GM18502 (cell line): Measurements from ENCODE around the gene GNAQ.
"Not testable (repeated sequence)": the region's sequence is repeated elsewhere in the genome, so short reads cannot be mapped to it uniquely, and the experiment has no call there.

ENCODE experiments used
- ATAC-seq: cut with Tn5 transposase; IDR thresholded peaks from one replicate; pipeline ENCODE4 v1.9.1; 2021; ENCODE audit warnings: mild to moderate bottlenecking; ENCODE audit not compliant: unreplicated experiment, poor library complexity

Gene GNAQ

GRCh38 chr9:77764894-77765780, 266.5 kb downstream of the GNAQ start:
- no peak for ATAC-seq

GRCh38 chr9:77763566-77763965, 268.0 kb downstream of the GNAQ start:
- no peak for ATAC-seq

GRCh38 chr9:77760919-77761318, 270.7 kb downstream of the GNAQ start:
- ATAC-seq: not testable (repeated sequence)

GRCh38 chr9:77759391-77759790, 272.2 kb downstream of the GNAQ start:
- no peak for ATAC-seq

- no peak for ATAC-seq
Measured at GRCh38 chr9:77756449-77756848, 275.2 kb downstream of the GNAQ start.

GRCh38 chr9:77753180-77753579, 278.4 kb downstream of the GNAQ start:
- ATAC-seq: no peak

GRCh38 chr9:77752554-77752953, 279.1 kb downstream of the GNAQ start:
- ATAC-seq: no peak

- ATAC-seq: peak; percentile 64
Measured at GRCh38 chr9:77751341-77752091, 280.1 kb downstream of the GNAQ start.

- no peak for ATAC-seq
Measured at GRCh38 chr9:77750981-77751340, 280.6 kb downstream of the GNAQ start.

- ATAC-seq: no peak
Measured at GRCh38 chr9:77750284-77750683, 281.3 kb downstream of the GNAQ start.

- ATAC-seq: no peak
Measured at GRCh38 chr9:77748214-77748772, 283.3 kb downstream of the GNAQ start.

- no peak for ATAC-seq
Measured at GRCh38 chr9:77747163-77747562, 284.4 kb downstream of the GNAQ start.

- ATAC-seq: no peak
Measured at GRCh38 chr9:77744841-77745430, 286.7 kb downstream of the GNAQ start.

GRCh38 chr9:77743386-77743785, 288.2 kb downstream of the GNAQ start:
- no peak for ATAC-seq

GRCh38 chr9:77738932-77739331, 292.7 kb downstream of the GNAQ start:
- no peak for ATAC-seq

GRCh38 chr9:77735494-77735893, 296.1 kb downstream of the GNAQ start:
- ATAC-seq: no peak

GRCh38 chr9:77731930-77732329, 299.7 kb downstream of the GNAQ start:
- ATAC-seq: peak; percentile 80

GRCh38 chr9:77731008-77731698, 300.5 kb downstream of the GNAQ start:
- peak; percentile 41 for ATAC-seq

- no peak for ATAC-seq
Measured at GRCh38 chr9:77729177-77729576, 302.4 kb downstream of the GNAQ start.

GRCh38 chr9:77726814-77727213, 304.8 kb downstream of the GNAQ start:
- ATAC-seq: no peak
